Measurements from ENCODE around the gene GABARAP. TPM values are rescaled to one million over a fixed set of nuclear protein-coding genes. Genes with fewer than 3 reads are reported as not detected.

GABARAP gene
- total and polyA plus RNA-seq, 2 donors (not counting 1 experiment from before 2014, with no cell fraction given): 173 to 1,154 TPM

GRCh38 chr17:7203391-7203790 is 38.9 kb downstream of the GABARAP start:
- H3K4me1 ChIP-seq (ENCODE audit: control insufficient read depth, extremely low read depth, insufficient read depth, low read length): peaks cover 5% of the 10 kb centered on the region
- no peaks in the 10 kb centered on the region for H3K27me3 ChIP-seq (ENCODE audit: control insufficient read depth, insufficient read depth, low read length)
- no peaks in the 10 kb centered on the region for H3K79me2 ChIP-seq (ENCODE audit: control insufficient read depth, insufficient read depth, low read length)
- TF ChIP-seq EZH2 (IDR thresholded peaks at IDR 0.05; ENCODE audit: low read length, missing control alignments) (no peak), CTCF (conservative IDR thresholded peaks at IDR 0.05 in 1 of 2, IDR thresholded peaks at IDR 0.05 in 1 of 2; ENCODE audit: low read depth in 1 of 2, low read length in 2 of 2) (no peak)
- H3K9me3 ChIP-seq (ENCODE audit: control insufficient read depth, insufficient read depth, low read depth, low read length): no peaks in the 10 kb centered on the region
- H4K20me1 ChIP-seq (ENCODE audit: control insufficient read depth, extremely low read depth, insufficient read depth, low read length): no peaks in the 10 kb centered on the region
- H3K4me2 ChIP-seq (ENCODE audit: extremely low read depth, insufficient read depth, low read length): no peak overlapping the region
- no peak overlapping the region for H2AFZ ChIP-seq (ENCODE audit: low read length)
- H3K36me3 ChIP-seq (ENCODE audit: control insufficient read depth, insufficient read depth, low read length): peaks cover 12% of the 10 kb centered on the region
- no peak for DNase-seq (ENCODE audit: low read depth in 2 of 2)
- no peak overlapping the region for H3K27ac ChIP-seq (ENCODE audit: insufficient read depth, low read length)
- no peak overlapping the region for H3K9ac ChIP-seq (ENCODE audit: insufficient read depth, low read length)
- no peak overlapping the region for H3K4me3 ChIP-seq (replicated peaks in 1 of 4; ENCODE audit: control extremely low read depth in 1 of 4, insufficient read depth in 1 of 4, low read depth in 3 of 4, low read length in 4 of 4)

DNA sequence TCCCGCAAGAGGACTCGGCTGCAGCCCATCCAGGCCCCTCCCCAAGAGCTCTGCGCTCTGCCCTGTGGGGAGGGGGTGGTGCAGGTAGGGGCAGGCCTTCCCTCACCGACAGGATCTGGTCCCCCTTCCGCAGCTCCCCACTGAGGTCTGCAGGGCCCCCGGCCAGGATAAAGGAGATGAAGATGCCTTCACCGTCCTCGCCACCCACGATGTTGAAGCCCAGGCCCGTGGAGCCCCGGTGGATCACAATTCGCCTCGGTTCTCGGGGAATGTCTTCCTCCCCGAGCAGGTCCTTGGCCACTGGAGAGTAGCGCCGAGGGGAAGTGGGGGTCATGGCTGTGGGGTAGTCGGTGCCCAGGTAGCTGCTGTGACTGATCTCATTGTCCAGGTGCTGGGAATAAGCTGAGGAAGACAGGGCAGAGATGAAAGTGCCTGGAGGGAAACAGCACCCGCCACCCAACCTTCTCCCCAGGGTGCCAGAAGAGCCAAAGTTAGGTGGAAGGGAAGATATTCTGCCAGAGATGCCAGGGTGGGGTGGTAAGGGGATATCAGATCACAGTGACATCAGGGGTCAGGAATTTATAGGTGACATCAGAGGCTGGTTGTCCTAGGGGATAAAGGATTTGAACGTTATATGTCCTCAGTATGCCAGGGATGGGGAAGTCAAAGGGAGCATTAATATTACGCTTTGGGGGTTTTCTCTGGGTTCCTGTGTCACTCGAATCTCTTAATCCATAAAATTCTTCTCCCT is 45.4 kb downstream of the GABARAP start:
- H3K4me2 ChIP-seq (ENCODE audit: extremely low read depth, insufficient read depth, low read length): no peak overlapping the region
- H3K36me3 ChIP-seq (ENCODE audit: control insufficient read depth, insufficient read depth, low read length): peaks cover 15% of the 10 kb centered on the region
- no peak for DNase-seq (ENCODE audit: low read depth in 2 of 2)
- no peak for TF ChIP-seq EZH2 (IDR thresholded peaks at IDR 0.05; ENCODE audit: low read length, missing control alignments)
- TF ChIP-seq CTCF (conservative IDR thresholded peaks at IDR 0.05 in 1 of 2, IDR thresholded peaks at IDR 0.05 in 1 of 2; ENCODE audit: low read depth in 1 of 2, low read length in 2 of 2): no peak
- no peak overlapping the region for H3K4me3 ChIP-seq (replicated peaks in 1 of 4; ENCODE audit: control extremely low read depth in 1 of 4, insufficient read depth in 1 of 4, low read depth in 3 of 4, low read length in 4 of 4)
- no peaks in the 10 kb centered on the region for H3K79me2 ChIP-seq (ENCODE audit: control insufficient read depth, insufficient read depth, low read length)
- no peaks in the 10 kb centered on the region for H4K20me1 ChIP-seq (ENCODE audit: control insufficient read depth, extremely low read depth, insufficient read depth, low read length)
- no peaks in the 10 kb centered on the region for H3K27me3 ChIP-seq (ENCODE audit: control insufficient read depth, insufficient read depth, low read length)
- H3K9me3 ChIP-seq (ENCODE audit: control insufficient read depth, insufficient read depth, low read depth, low read length): no peaks in the 10 kb centered on the region
- no peak overlapping the region for H3K27ac ChIP-seq (ENCODE audit: insufficient read depth, low read length)
- H2AFZ ChIP-seq (ENCODE audit: low read length): no peak overlapping the region
- no peaks in the 10 kb centered on the region for H3K4me1 ChIP-seq (ENCODE audit: control insufficient read depth, extremely low read depth, insufficient read depth, low read length)
- no peak overlapping the region for H3K9ac ChIP-seq (ENCODE audit: insufficient read depth, low read length)

DNA sequence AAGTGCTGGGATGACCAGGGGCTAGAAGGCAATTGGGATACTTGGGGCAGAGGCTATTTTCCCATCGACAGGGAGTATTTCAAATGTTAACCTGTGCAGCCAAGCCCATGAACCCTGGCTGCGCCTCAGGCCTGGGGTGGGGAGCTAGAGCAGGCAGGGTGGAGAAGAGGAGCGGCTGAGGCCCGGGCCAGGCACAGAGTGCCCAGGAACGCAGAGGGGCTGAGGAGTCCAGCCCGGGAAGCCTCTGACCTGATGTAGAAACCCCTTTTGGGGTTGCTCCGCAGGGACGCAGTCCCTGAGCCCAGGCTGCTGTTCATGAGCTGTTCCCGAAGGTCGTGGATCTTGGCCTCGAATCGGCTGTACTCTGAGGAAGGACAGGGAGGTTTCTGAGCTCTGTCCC is 46.3 kb downstream of the GABARAP start:
- Histone ChIP-seq H3K36me3 (ENCODE audit: control insufficient read depth, insufficient read depth, low read length) (peaks cover 17% of the 10 kb centered on the region), H2AFZ (ENCODE audit: low read length) (no peak overlapping the region), H3K4me2 (ENCODE audit: extremely low read depth, insufficient read depth, low read length) (no peak overlapping the region), H3K27me3 (ENCODE audit: control insufficient read depth, insufficient read depth, low read length) (no peaks in the 10 kb centered on the region), H3K9me3 (ENCODE audit: control insufficient read depth, insufficient read depth, low read depth, low read length) (no peaks in the 10 kb centered on the region), H4K20me1 (ENCODE audit: control insufficient read depth, extremely low read depth, insufficient read depth, low read length) (no peaks in the 10 kb centered on the region), H3K79me2 (ENCODE audit: control insufficient read depth, insufficient read depth, low read length) (no peaks in the 10 kb centered on the region), H3K27ac (ENCODE audit: insufficient read depth, low read length) (no peak overlapping the region), H3K9ac (ENCODE audit: insufficient read depth, low read length) (no peak overlapping the region), H3K4me3 (replicated peaks in 1 of 4; ENCODE audit: control extremely low read depth in 1 of 4, insufficient read depth in 1 of 4, low read depth in 3 of 4, low read length in 4 of 4) (no peak overlapping the region), H3K4me1 (ENCODE audit: control insufficient read depth, extremely low read depth, insufficient read depth, low read length) (no peaks in the 10 kb centered on the region)
- no peak for DNase-seq (ENCODE audit: low read depth in 2 of 2)
- no peak for TF ChIP-seq CTCF (conservative IDR thresholded peaks at IDR 0.05 in 1 of 2, IDR thresholded peaks at IDR 0.05 in 1 of 2; ENCODE audit: low read depth in 1 of 2, low read length in 2 of 2)
- TF ChIP-seq EZH2 (IDR thresholded peaks at IDR 0.05; ENCODE audit: low read length, missing control alignments): no peak

Measured in fibroblast of lung (primary cell).